GM13977 (cell line): Measurements from ENCODE around the gene FAM20C.

Source experiments
- DNase-seq: peaks from one replicate; pipeline ENCODE4 v3.0.0; 2012; ENCODE audit warnings: low spot score
- in situ Hi-C: fragments of 300-500 bp; cut with MboI; formaldehyde crosslinking; loops from one replicate; pipeline ENCODE4 v1.12.0; 2022; ENCODE audit warnings: low sequenced_read_pairs, low pct_unique_long_range_greater_than_20kb, mixed read lengths, inconsistent platforms; ENCODE audit not compliant: unreplicated experiment
- TF ChIP-seq, protein P1 (sequence below): IDR thresholded peaks from 2 replicates; pipeline ENCODE4 v1.5.1; 2012; ENCODE audit warnings: mild to moderate bottlenecking, control low read depth; ENCODE audit not compliant: insufficient read depth; ENCODE audit errors: extremely low read depth, missing control alignments

The FAM20C gene

DNA sequence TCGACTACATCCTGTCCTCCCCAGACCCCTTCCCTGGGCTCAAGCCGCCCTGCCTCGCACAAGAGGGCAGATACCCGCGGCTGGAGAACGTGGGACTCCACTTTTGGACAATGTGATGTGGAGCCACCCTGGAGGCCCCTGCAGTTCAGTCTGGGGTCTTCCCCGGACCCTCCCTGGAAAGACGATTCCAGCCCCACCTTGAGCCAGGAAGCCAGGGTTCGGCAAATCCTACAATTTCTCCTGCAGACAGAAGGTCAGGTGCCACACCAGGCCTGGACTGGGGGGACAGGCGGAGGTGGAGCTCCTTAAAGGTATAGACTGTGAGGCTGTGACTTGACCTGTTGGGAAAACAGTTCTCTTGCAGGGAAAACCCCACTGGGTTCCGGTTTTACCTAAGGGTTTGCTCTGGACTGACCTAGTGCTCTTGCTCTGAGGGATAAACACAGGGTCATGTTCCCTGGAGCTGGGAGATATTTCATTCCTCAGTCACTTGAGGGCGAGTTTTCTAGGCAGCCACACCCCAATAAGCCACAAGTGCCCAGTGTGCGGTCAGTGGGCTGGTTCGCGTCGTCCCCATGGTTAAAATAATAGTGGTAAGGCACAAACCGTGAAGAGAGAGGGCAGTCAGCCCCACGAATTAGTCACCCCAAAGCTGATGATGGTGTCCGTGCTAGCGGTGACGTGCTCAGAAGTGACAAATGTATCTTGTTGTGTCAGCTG lies 99.2 kb downstream of the FAM20C start:
- in situ Hi-C loops, result no loop called here
- DNase-seq, result no peak
- TF ChIP-seq, protein P1, sequence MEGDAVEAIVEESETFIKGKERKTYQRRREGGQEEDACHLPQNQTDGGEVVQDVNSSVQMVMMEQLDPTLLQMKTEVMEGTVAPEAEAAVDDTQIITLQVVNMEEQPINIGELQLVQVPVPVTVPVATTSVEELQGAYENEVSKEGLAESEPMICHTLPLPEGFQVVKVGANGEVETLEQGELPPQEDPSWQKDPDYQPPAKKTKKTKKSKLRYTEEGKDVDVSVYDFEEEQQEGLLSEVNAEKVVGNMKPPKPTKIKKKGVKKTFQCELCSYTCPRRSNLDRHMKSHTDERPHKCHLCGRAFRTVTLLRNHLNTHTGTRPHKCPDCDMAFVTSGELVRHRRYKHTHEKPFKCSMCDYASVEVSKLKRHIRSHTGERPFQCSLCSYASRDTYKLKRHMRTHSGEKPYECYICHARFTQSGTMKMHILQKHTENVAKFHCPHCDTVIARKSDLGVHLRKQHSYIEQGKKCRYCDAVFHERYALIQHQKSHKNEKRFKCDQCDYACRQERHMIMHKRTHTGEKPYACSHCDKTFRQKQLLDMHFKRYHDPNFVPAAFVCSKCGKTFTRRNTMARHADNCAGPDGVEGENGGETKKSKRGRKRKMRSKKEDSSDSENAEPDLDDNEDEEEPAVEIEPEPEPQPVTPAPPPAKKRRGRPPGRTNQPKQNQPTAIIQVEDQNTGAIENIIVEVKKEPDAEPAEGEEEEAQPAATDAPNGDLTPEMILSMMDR, result no peak

DNA sequence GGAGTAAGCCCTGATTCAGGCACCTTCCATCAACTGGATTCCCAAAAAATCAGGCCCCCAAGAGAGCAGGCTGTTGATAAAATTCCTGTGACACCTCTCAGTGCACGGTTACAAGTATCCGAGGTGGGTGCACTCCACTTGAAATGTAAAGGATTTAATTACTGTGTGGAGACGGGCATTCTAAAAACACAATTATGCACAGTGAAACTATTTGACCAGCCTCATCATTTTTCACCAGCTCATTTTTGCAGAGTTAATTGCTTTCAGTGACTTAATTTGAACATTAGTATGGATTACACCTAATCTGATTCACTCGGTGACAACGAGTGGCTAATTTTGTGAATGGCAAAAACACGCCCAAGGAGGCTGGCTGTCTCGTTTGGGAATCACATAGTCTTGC lies 99.9 kb downstream of the FAM20C start:
- DNase-seq, result no peak
- in situ Hi-C loops, result no loop called here
- TF ChIP-seq, protein P1, result no peak

DNA sequence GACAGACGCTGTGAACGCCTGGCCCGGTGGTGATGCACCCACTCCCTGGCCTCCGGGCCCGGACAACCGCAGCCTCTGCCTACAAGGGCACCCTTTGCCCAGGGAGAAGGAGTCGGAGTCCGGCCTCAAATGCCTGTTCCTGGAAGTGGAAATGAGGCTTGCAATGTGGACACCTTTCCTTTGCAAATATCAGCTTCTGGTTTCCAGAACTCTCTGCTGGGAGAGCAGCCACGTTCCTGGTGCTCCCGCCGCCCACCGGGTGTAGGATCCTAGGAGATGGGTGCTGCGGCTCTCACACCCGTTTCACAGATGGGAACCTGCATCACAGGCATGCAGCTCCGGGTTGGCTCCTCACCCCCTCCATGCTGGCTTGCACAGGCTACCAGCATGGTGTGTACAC lies 100.5 kb downstream of the FAM20C start:
- DNase-seq, result no peak
- in situ Hi-C loops, result no loop called here
- TF ChIP-seq, protein P1, result no peak

DNA sequence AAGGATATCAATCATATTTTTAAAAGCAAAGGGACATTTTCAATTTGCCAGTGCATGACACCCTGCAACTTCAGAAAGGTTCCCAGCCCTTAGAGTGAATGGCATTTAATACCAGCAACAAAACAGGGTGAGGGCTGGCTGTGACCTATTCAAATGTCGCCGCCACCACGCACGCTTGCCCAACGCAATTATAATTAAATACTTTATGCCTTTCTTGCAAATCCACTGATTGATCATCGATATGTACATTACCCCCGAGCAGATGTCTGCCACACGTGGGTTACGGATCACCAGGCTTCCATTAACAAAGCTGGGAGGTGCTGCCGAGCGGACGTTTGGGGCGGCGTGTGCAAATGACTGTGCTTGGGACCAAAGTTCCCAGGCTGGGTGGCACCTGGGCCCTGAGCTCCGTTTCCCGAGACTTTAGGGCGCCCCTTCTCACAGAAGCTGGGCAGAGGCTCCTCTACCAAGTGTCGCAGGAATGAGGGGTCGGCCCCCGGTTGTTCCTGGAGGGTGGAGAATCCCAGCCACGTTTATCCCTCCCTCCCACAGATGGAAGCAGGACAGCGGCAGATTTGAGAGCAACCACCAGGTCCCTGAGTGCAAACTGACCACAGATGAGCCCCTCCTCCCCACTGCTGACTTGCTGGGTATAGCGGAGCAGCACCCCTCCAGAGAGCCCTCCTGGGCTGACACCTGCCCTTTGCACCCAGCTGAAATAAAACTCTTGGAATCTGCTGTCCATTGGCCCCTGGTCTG lies 101.5 kb downstream of the FAM20C start:
- no peak for DNase-seq
- in situ Hi-C loops, result no loop called here
- TF ChIP-seq, protein P1, result no peak

DNA sequence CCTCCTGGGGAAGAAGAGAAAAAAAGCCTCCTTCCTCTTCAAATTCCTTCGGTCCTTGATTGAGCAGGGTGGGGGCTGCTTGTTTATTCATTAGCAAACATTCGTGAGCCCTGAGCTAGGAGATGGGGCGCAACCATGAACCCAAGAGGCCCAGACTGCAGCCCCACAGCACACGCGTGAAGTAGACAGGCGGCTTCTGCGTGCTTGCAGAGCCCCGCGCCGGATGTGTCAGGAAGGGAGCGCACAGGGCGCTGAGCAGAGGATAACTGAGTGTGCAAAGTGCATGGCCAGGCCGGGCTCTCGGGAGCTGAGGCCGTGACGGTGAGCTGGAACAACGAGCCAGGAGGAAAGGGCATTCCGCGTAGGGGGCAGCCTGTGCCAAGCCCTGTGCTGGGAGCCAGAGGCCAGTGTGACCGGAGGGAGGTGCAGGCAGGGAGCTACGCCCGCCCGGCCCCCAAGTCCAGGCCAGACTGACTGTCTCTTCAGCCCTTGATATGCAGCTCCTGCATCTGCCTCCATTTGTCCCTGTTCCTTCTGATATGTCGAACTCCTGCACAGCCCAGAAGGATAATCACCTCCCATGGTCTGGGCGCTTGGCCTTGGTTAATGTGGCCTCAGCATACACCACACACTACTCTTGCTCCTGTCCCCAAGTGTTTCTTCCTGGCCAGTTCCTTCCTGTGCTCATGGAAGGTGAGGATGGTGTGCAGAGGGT lies 102.2 kb downstream of the FAM20C start:
- in situ Hi-C loops, result no loop called here
- TF ChIP-seq, protein P1, result no peak
- no peak for DNase-seq
